GM12872 (cell line): ENCODE measurements around the gene MGAT5.

Experiments used
- CTCF ChIP-seq: IDR thresholded peaks from 3 replicates; pipeline ENCODE4 v1.5.1; 2011; ENCODE audit warnings: low read depth, mild to moderate bottlenecking, low read length, moderate library complexity; ENCODE audit not compliant: insufficient read depth

MGAT5 gene

GRCh38 chr2:134325696-134326095 lies 71.8 kb downstream of the MGAT5 start:
- no peak for TF ChIP-seq CTCF

GRCh38 chr2:134327367-134327766 lies 73.5 kb downstream of the MGAT5 start:
- no peak for TF ChIP-seq CTCF

DNA sequence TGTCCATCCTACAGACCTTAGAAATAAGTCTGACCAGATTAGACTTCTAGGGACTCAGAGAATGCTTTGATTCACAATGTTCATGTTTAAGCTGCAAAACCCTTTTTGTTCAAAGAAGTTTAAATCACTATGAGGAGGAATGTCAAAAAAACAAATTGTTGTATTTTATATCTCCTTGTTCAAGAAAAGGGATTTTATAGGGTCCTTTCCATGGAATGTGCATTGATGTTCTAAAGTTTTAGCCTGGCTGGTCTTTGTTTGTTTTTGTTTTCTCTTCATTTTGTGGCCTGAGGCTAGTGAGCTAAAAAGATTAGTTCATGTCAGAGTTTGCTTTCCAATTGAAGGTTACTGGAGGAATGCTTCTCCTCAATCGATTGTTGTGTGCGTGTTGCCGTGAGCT lies 77.2 kb downstream of the MGAT5 start:
- TF ChIP-seq CTCF, result no peak

DNA sequence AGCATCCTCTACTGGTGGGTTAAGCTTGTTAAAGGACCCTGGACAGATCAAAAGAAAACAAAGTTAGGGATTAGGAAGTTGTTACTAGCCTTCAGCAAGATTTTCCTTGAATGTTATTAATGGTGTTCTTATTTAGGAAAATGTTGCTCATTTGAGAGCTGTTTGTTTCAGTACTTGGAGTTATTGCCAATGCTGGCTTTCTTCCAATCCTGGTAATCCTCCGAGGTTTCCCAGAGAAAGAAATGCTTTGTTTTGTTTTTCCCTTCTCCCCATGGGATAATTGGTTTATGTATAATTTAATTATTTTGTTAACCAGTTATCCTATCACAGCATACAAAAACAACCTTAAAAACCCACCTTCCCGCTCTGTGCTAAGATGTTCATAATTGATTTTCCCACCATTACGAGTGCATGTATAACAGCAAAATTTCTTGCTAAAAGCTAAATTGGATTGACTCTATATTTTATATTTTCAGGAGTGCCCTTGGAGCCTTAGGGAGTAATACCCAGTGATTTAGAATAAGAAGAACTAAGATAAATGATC lies 79.8 kb downstream of the MGAT5 start:
- TF ChIP-seq CTCF, result no peak

DNA sequence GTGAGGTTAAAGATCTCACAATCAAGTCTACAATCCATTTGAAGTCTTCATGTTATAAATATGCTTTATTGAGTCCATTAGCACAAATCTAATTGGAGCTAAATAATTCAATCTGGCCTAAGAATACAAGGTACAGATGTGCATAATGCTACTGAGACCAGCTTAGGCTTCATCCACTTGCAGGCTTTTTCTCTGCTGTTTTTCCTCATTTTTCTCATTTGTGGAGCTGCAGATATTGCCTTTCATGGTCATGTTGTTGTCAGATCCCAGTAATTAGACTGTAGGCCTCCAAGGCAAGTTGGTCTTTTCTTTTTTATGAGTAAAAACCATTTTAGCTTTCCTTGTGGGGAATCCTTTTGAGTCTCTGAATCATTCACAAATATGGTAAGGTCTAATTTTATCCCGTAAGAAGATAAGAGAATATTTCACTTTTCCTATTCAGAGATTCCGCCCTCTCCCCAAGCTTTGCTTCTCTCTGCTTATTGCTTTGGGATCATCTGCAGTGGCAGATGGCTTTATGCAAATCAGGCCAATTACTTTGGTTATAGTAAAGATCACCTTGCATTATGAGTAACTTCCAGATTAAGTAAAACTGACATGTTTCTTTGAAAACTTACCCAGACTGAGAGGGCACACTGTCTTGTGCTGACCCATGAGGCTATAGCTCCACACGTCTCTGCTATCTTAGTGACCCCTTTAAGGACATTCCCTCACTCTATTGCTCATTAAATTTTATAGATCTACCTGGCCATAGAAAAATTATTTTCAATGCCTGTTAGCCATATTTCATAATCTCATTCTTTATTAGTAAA lies 80.9 kb downstream of the MGAT5 start:
- TF ChIP-seq CTCF, result no peak

GRCh38 chr2:134335601-134336000 lies 81.7 kb downstream of the MGAT5 start:
- TF ChIP-seq CTCF, result no peak

DNA sequence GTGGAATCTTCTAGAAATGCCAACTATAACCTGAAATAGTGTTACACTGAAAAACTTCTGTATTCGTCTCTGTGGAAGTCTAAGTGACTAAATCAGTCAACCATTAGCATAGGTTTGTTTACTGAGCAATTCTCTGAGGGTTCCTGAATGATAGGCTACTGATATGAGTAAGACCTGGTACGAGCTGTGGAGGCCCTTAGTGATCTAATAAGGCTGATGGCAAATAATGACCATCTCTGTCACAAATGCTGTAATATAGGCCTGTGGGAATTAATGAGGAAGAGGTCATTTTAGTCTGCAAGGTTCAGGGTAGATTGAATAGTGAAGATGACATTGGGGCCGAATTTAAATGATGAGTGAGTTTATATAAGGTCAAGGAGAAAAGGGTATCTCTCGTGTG lies 82.5 kb downstream of the MGAT5 start:
- TF ChIP-seq CTCF, result no peak
